Measurements from ENCODE around the gene NAA15.
"Not testable (repeated sequence)": the region's sequence is repeated elsewhere in the genome, so short reads cannot be mapped to it uniquely, and the experiment has no call there.

NAA15 gene

GRCh38 chr4:139460565-139460964 lies 159.3 kb downstream of the NAA15 start:
- no peak overlapping the region for H3K9ac ChIP-seq (ENCODE audit: low read length)
- H3K4me1 ChIP-seq (ENCODE audit: control insufficient read depth, insufficient read depth, low read length): peaks cover 31% of the 10 kb centered on the region
- H3K9me3 ChIP-seq (ENCODE audit: control insufficient read depth, low read length): no peaks in the 10 kb centered on the region
- no peaks in the 10 kb centered on the region for H3K27me3 ChIP-seq (ENCODE audit: control insufficient read depth, insufficient read depth, low read length)
- H3K36me3 ChIP-seq (ENCODE audit: control insufficient read depth, insufficient read depth, low read length): no peaks in the 10 kb centered on the region
- H3K4me3 ChIP-seq (ENCODE audit: low read length): no peak overlapping the region

- Histone ChIP-seq H3K4me3 (ENCODE audit: low read length) (no peak overlapping the region), H3K4me1 (ENCODE audit: control insufficient read depth, insufficient read depth, low read length) (peaks cover 25% of the 10 kb centered on the region)
Measured at GRCh38 chr4:139461022-139461628, 159.8 kb downstream of the NAA15 start.

GRCh38 chr4:139464512-139464911 lies 163.2 kb downstream of the NAA15 start:
- not testable (repeated sequence) for H3K9me3 ChIP-seq (ENCODE audit: control insufficient read depth, low read length); H3K27me3 ChIP-seq (ENCODE audit: control insufficient read depth, insufficient read depth, low read length); H3K4me3 ChIP-seq (ENCODE audit: low read length); H3K9ac ChIP-seq (ENCODE audit: low read length); H3K36me3 ChIP-seq (ENCODE audit: control insufficient read depth, insufficient read depth, low read length); H3K4me1 ChIP-seq (ENCODE audit: control insufficient read depth, insufficient read depth, low read length)

More at GRCh38 chr4:139461022-139461628, 159.8 kb downstream of the NAA15 start:
- Histone ChIP-seq H3K9ac (ENCODE audit: low read length) (no peak overlapping the region), H3K27me3 (ENCODE audit: control insufficient read depth, insufficient read depth, low read length) (no peaks in the 10 kb centered on the region), H3K9me3 (ENCODE audit: control insufficient read depth, low read length) (no peaks in the 10 kb centered on the region), H3K36me3 (ENCODE audit: control insufficient read depth, insufficient read depth, low read length) (no peaks in the 10 kb centered on the region)

GRCh38 chr4:139465922-139466321 lies 164.6 kb downstream of the NAA15 start:
- Histone ChIP-seq H3K4me1 (ENCODE audit: control insufficient read depth, insufficient read depth, low read length) (peaks cover under 1% of the 10 kb centered on the region), H3K9ac (ENCODE audit: low read length) (no peak overlapping the region), H3K4me3 (ENCODE audit: low read length) (no peak overlapping the region), H3K9me3 (ENCODE audit: control insufficient read depth, low read length) (no peaks in the 10 kb centered on the region), H3K27me3 (ENCODE audit: control insufficient read depth, insufficient read depth, low read length) (no peaks in the 10 kb centered on the region), H3K36me3 (ENCODE audit: control insufficient read depth, insufficient read depth, low read length) (no peaks in the 10 kb centered on the region)

- H3K4me1 ChIP-seq (ENCODE audit: control insufficient read depth, insufficient read depth, low read length); H3K9me3 ChIP-seq (ENCODE audit: control insufficient read depth, low read length); H3K36me3 ChIP-seq (ENCODE audit: control insufficient read depth, insufficient read depth, low read length); H3K4me3 ChIP-seq (ENCODE audit: low read length); H3K9ac ChIP-seq (ENCODE audit: low read length); H3K27me3 ChIP-seq (ENCODE audit: control insufficient read depth, insufficient read depth, low read length): not testable (repeated sequence)
Measured at GRCh38 chr4:139468756-139469155, 167.5 kb downstream of the NAA15 start.

GRCh38 chr4:139469216-139469615 lies 167.9 kb downstream of the NAA15 start:
- Histone ChIP-seq H3K27me3 (ENCODE audit: control insufficient read depth, insufficient read depth, low read length) (no peaks in the 10 kb centered on the region), H3K4me3 (ENCODE audit: low read length) (no peak overlapping the region), H3K9ac (ENCODE audit: low read length) (no peak overlapping the region), H3K9me3 (ENCODE audit: control insufficient read depth, low read length) (no peaks in the 10 kb centered on the region), H3K4me1 (ENCODE audit: control insufficient read depth, insufficient read depth, low read length) (no peaks in the 10 kb centered on the region), H3K36me3 (ENCODE audit: control insufficient read depth, insufficient read depth, low read length) (no peaks in the 10 kb centered on the region)

Measured in mucosa of stomach (tissue), 1 donor.